ENCODE measurements around the gene PPP2R5D.

DNA sequence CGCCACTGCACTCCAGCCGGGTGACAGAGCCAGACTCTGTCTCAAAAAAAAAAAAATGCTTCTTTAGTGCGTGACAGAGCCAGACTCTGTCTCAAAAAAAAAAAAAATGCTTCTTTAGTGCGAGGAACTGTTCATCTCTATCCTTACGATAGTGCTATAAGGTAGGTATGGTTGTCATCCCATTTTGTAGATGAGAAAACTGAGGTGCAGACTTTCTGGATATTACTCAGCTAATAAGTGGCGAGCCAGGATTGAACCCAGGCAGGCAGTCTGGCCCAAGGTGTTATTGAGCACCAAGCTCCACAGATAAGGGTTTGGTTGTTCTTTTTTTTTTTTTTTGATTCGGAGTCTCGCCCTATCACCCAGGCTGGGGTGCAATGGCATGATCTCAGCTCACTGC lies 17.5 kb downstream of the PPP2R5D start:
- TF ChIP-seq, protein P1, sequence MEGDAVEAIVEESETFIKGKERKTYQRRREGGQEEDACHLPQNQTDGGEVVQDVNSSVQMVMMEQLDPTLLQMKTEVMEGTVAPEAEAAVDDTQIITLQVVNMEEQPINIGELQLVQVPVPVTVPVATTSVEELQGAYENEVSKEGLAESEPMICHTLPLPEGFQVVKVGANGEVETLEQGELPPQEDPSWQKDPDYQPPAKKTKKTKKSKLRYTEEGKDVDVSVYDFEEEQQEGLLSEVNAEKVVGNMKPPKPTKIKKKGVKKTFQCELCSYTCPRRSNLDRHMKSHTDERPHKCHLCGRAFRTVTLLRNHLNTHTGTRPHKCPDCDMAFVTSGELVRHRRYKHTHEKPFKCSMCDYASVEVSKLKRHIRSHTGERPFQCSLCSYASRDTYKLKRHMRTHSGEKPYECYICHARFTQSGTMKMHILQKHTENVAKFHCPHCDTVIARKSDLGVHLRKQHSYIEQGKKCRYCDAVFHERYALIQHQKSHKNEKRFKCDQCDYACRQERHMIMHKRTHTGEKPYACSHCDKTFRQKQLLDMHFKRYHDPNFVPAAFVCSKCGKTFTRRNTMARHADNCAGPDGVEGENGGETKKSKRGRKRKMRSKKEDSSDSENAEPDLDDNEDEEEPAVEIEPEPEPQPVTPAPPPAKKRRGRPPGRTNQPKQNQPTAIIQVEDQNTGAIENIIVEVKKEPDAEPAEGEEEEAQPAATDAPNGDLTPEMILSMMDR (conservative IDR thresholded peaks at IDR 0.05) = no peak
- TF ChIP-seq EZH2 (IDR thresholded peaks at IDR 0.05; ENCODE audit: low read depth) = no peak

Data from PC-9 (cell line).